NCI-H524 (cell line): ENCODE results near the gene GID8.

Experiments
- DNase-seq, 2 experiments: peaks; one replicate each; lab custom pipeline; 2025; lab: John Stamatoyannopoulos, UW

The GID8 gene

GRCh38 chr20:62970307-62971210 lies 32.6 kb downstream of the GID8 start:
- no peak for DNase-seq

GRCh38 chr20:62971211-62971949 lies 33.4 kb downstream of the GID8 start:
- DNase-seq, result no peak

- peak; percentile 70 to 84 for DNase-seq
Observed at GRCh38 chr20:62971950-62972844, 34.2 kb downstream of the GID8 start.

DNA sequence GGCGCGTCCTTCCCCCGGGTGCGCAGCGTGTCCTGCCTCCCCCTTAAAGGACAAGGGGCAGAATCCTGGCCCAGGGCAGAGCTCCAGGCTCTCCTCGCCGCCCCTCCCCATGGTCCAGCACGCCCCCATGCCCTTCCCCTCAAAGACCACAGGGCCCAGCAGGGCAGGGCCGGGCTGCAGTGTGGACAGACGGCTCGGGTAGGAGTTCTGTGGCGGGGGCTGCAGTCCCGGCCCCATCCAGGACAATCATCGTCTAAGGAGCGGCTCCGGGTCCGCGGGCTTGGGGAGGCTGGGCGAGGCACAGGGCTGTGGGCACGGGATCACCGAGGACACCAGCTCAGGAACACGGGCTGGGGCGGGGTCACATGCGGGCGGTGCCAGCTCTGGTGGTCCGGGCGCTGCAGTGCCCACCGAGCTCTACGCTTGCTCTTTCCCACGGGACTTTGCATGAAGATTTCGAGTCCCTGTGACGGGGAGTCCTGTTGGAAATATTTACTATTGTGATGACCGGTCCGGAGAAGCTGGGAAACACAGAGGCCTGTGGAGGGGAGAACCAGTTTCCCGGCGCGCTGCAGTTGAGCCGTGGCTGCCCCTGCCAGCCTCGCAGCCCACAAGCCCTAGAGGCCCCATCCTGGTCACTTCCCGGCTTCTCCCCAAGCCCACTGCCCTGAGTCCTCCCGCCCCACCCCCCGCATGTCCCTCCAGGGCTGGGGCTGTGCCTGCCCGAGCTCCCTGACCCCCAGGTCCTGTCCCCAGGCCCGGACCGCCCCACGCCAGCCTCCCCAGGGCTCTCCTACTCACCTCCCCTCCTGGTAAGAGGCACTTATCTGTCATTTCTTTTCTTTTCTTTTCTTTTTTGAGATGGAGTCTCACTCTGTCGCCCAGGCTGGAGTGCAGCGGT lies 35.1 kb downstream of the GID8 start:
- no peak for DNase-seq

DNA sequence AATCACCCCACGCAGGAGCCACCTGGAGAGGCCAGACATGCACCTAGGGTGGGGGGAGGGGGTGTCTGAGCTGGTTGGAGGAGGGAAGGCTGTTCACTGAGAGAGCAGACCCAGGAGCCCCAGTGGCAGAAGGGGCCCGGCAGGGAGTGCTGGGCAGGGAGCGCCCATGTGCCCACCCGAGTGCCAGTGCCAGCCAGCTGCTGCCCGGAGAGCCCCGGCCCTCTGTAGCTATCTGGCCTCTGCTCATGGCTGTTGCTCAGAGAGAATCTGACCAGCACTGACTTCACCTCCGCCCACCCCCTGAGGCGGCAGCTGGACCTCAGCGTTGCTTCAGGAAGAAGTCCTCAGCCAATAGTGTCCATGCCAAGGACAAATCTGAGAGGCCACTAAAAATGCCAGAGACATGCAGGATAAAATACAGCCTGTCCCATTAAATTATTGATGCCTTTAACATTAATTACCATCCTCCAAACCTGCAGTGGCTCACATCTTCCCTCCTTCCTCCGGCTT lies 37.4 kb downstream of the GID8 start:
- DNase-seq, result no peak

GRCh38 chr20:62975812-62976508 lies 38.0 kb downstream of the GID8 start:
- DNase-seq, result no peak

DNA sequence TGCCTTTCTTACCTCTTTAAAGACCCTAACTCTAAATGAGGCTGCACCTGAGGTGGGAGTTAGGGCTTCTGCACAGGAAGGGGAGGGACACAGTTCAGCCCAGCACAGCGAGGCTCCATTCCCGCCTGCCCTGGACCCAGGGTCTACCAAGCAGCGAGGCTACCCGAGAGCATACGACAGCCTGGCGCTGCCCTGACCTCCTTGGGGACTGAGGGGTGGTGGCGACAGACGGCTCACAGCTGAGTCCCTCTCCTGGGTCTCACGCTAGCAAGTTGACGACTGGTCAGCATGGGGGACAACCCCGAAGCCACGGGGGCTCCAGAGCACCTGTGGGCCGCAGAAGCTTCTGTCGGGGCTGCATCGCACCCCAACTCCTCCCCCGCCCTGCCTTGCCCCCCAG lies 38.9 kb downstream of the GID8 start:
- DNase-seq, result no peak

- DNase-seq, result no peak
Observed at GRCh38 chr20:62977613-62978560, 39.9 kb downstream of the GID8 start.

GRCh38 chr20:62978561-62978943 lies 40.6 kb downstream of the GID8 start:
- DNase-seq, result no peak

DNA sequence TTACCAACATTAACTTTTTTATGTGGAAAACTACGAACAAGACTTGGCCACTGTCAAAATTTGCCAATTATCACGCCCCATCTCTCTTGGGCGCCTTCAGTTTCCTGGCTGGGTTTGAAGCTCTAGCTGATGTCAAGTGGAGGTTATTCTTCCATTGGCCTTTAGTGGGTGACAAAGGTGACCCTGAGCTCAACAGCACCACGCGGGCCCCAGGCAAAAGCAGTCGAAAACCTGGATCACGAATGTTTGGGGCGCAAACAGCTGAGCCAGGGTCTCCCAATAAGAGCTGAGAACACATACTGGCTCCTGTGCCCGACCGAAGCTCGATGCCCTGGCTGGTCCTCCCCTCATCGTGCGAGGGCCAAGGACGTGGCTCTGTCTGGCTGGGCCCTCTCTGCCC lies 41.4 kb downstream of the GID8 start:
- no peak for DNase-seq

DNA sequence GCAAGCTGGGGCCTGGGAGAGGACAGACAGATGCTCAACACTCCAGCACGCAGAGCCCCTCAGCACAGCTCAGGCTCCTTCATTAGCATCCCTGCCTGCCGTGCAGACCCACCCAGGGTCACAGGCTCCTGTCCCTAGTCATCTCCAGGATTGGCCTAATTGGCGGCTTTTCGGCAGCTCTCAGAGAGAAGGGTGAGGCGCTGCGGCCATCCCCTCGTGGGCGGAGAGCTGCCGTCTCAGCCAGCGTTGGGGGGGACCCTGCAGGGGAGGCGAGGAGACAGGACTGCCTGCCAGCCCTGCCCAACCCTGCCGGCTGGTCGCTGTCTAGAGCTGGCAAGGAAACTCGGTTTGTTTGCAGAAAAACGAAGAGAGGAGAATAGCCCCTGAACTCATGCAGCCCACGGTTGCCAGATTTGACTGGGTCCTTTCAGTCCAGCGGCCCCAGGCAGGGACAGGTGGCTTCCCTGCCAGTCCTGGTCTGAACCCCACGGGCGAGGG lies 42.0 kb downstream of the GID8 start:
- DNase-seq, result peak; percentile 22 to 64

DNA sequence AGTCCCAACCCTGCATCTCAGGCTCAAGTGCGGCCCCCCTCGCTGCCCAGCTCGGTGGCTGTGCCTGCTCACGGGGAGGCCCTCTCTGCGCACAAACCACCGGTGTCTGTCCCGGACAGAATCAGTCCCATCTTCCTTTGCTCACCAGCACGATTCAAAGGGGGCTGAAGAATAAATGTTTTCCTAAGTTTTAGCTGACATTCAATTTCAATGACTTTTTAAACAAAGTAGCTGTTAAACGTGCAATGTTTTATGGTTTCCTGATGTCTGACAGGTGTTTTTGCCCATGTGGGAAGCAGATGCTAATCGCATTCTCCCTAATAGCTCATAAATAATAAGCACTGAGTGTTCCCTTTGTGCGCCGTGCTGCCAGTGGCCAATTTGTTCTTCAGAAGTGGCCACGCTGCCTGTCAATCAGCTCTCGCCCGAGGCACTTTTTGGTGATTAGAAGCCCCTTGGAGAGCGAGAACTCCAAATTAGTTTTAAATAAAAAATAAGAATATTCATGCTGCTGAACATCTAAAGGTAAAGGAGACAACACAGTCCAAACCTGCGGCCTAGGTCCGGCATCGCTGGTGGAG lies 42.5 kb downstream of the GID8 start:
- DNase-seq, result peak; percentile 68 to 82

DNA sequence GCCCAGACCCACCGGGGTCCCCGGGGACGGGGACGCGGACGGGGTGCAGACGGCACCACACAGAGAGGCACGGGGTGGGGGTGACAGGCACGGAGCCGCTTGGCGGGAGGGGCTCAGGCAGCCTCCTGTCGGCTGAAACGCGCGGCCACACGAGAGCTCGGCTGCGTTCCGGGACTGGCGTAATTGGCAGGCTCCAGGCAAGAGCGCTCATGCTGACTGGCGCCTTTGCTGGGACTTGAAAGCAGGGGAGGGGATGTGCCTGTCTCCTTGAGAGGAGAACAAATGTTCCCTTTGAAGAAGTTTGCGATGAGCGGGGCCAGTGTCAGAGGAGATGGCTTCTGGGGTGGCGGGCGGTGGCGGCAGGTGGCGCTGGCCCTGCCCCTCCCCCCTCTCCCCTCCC lies 43.0 kb downstream of the GID8 start:
- DNase-seq, result peak; percentile 66 to 77

GRCh38 chr20:62982124-62983075 lies 44.5 kb downstream of the GID8 start:
- peak in 1 of 2 experiments; percentile 26 for DNase-seq

GRCh38 chr20:62983210-62983609 lies 45.3 kb downstream of the GID8 start:
- no peak for DNase-seq

- DNase-seq, result peak; percentile 85 to 96
Observed at GRCh38 chr20:62984666-62985443, 46.9 kb downstream of the GID8 start.

- no peak for DNase-seq
Observed at GRCh38 chr20:62985444-62985778, 47.5 kb downstream of the GID8 start.
